SJCRH30 (cell line): ENCODE measurements around the gene CTSZ. TPM values are rescaled to one million over a fixed set of nuclear protein-coding genes. Genes with fewer than 3 reads are reported as not detected.
"Not testable (repeated sequence)": the region's sequence is repeated elsewhere in the genome, so short reads cannot be mapped to it uniquely, and the experiment has no call there.

ENCODE experiments used
- DNase-seq, 2 experiments: peaks; one replicate each; pipeline ENCODE4 v3.0.0-alpha.2; 2015 to 2020
- H3K27ac ChIP-seq: fragments of 250-450 bp; sonication (Bioruptor Pico); 2 replicates; pipeline ENCODE4 v1.5.1; 2020; ENCODE audit warnings: mild to moderate bottlenecking, moderate library complexity
- H3K27me3 ChIP-seq: fragments of 250-450 bp; sonication (Bioruptor Pico); 2 replicates; pipeline ENCODE4 v1.5.1; 2020; ENCODE audit warnings: mild to moderate bottlenecking, moderate library complexity
- H3K36me3 ChIP-seq: fragments of 250-450 bp; sonication (Bioruptor Pico); 2 replicates; pipeline ENCODE4 v1.5.1; 2020; ENCODE audit warnings: mild to moderate bottlenecking, moderate library complexity
- H3K4me1 ChIP-seq: fragments of 250-450 bp; sonication (Bioruptor Pico); 2 replicates; pipeline ENCODE4 v1.5.1; 2020; ENCODE audit warnings: mild to moderate bottlenecking, moderate library complexity
- H3K4me3 ChIP-seq: fragments of 250-450 bp; sonication (Bioruptor Pico); 2 replicates; pipeline ENCODE4 v1.5.1; 2020; ENCODE audit warnings: mild to moderate bottlenecking, moderate library complexity
- H3K9me3 ChIP-seq: fragments of 250-450 bp; sonication (Bioruptor Pico); replicated peaks from 2 replicates; pipeline ENCODE4 v1.5.1; 2020; ENCODE audit warnings: mild to moderate bottlenecking, moderate library complexity
- total RNA-seq: library from RNA; depleted of rRNA; stranded (reverse); fragments of >200 nt; shearing (Covaris generic); gene quantifications from 2 replicates; pipeline ENCODE4 v1.2.3, GENCODE V29; 2014; rRNA removed

Gene CTSZ
- total RNA-seq, 1 experiment from 2014 or later = not detected

DNA sequence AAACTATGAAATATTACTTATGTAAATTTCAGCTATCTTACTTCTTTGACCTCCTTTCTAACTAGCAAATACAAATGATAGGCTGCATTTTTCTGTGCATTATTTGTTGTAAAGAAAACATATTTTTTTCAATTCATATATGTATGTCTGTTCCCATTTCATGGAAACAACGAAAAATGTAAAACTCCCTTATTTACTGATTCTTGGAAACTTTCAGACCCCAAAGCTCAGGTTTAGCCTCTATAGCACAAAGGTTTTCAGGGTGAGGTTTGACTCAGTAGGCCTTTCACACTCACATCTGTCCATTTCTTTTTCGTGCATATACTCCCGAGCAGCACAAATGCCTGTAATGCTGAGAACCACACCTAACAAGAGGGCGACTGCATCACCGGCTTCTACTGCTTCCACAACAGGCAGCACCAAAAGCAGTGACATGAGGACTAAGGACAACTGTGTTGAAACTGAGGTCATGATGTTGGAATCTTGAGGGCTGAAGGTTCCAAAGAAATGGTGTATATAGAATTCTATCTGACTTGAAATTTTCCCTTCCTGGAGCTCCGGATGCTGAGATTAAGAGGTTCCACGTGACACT lies 59.2 kb downstream of the CTSZ start:
- not testable (repeated sequence) for H3K27ac ChIP-seq, H3K4me1 ChIP-seq, H3K9me3 ChIP-seq, H3K27me3 ChIP-seq, H3K36me3 ChIP-seq, H3K4me3 ChIP-seq
- DNase-seq = peak in 1 of 2 experiments; percentile 33

DNA sequence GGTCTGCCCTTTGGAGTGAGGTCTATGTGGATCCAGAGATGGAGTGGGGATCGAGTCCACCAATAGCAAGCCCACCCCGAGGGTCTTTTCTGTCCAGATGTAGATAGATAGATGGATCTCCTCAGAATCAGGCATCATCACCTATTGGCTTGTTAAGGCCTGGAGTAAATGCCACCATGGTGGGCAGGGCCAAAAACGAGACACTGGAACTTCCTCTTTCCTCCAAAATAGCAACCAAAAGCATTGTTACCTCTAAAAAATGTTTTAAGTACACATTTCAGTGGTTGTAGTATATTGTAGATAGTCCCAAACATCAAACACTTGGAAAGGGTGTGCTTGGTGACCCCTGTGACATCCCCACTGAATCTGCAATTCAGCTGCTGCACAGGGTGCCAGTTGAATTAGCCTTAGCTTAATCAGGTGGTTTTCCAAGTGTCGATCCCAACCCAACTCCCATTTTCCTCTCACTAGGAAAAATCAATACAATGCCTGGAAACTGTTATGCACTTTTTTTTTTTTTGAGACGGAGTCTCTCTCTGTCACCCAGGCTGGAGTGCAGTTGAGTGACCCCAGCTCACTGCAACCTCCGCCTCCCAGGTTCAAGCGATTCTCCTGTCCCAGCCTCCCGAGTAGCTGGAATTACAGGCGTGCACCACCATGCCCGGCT lies 61.0 kb downstream of the CTSZ start:
- Histone ChIP-seq H3K9me3 (0 out of 2 replicates have a peak, but pooled peaks cover 2% of the 10 kb centered on the region), H3K4me3 (no peak overlapping the region), H3K36me3 (no peaks in the 10 kb centered on the region), H3K4me1 (peaks cover 3% of the 10 kb centered on the region), H3K27ac (no peak overlapping the region), H3K27me3 (0 out of 2 replicates have a peak, but pooled peaks cover 3% of the 10 kb centered on the region)
- no peak for DNase-seq

Other genes with a start within 250 kb of the CTSZ start
- gene GNAS-AS1, start 156.4 kb downstream of the CTSZ start, total RNA-seq = not detected in 2 replicates
- gene GNAS, start 154.5 kb downstream of the CTSZ start, total RNA-seq = 2,094 and 2,122 TPM in 2 replicates
- gene NELFCD, start 26.0 kb downstream of the CTSZ start, total RNA-seq = 239 and 255 TPM in 2 replicates
- 0.03 TPM in 1 of 2 replicates, not detected in the other for gene TUBB1, start 12.2 kb upstream of the CTSZ start, total RNA-seq
- 124 and 133 TPM in 2 replicates for gene ATP5F1E, start 25.1 kb upstream of the CTSZ start, total RNA-seq
- gene PRELID3B, start 35.5 kb upstream of the CTSZ start, total RNA-seq = 298 and 331 TPM in 2 replicates
- 0.58 and 0.59 TPM in 2 replicates for gene ZNF831, start 156.6 kb upstream of the CTSZ start, total RNA-seq